ENCODE results near the gene ZBTB24.

GRCh38 chr6:109460161-109460829, 22.7 kb downstream of the ZBTB24 start:
- TF ChIP-seq GATA3 (IDR thresholded peaks at IDR 0.05; ENCODE audit: low read depth, low read length) (no peak), GATA2 (IDR thresholded peaks at IDR 0.05; ENCODE audit: low read depth, low read length) (no peak)
